Bronchial smooth muscle cell (primary cell): ENCODE results near the gene BNIP2. TPM values are rescaled to one million over a fixed set of nuclear protein-coding genes. Genes with fewer than 3 reads are reported as not detected.

ENCODE experiments used
- total RNA-seq: library from RNA; depleted of rRNA; stranded (reverse); fragments of >200 nt; gene quantifications from 2 replicates; pipeline ENCODE4 v1.2.1, GENCODE V29; 2014

The BNIP2 gene, protein sequence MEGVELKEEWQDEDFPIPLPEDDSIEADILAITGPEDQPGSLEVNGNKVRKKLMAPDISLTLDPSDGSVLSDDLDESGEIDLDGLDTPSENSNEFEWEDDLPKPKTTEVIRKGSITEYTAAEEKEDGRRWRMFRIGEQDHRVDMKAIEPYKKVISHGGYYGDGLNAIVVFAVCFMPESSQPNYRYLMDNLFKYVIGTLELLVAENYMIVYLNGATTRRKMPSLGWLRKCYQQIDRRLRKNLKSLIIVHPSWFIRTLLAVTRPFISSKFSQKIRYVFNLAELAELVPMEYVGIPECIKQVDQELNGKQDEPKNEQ
- total RNA-seq: 54.1 and 70.0 TPM in 2 replicates

GRCh38 chr15:59688782-59689625 lies at the start of gene BNIP2:
BNIP2 (minus strand) TSS chr15:59689320; CDS start chr15:59682457, 6,863 bp downstream.

GRCh38 chr15:59656897-59657634 lies 32.1 kb downstream of the BNIP2 start, which contains the start of gene GTF2A2:
GTF2A2 (minus strand) TSS chr15:59657515; CDS start chr15:59652277, 5,238 bp downstream.

DNA sequence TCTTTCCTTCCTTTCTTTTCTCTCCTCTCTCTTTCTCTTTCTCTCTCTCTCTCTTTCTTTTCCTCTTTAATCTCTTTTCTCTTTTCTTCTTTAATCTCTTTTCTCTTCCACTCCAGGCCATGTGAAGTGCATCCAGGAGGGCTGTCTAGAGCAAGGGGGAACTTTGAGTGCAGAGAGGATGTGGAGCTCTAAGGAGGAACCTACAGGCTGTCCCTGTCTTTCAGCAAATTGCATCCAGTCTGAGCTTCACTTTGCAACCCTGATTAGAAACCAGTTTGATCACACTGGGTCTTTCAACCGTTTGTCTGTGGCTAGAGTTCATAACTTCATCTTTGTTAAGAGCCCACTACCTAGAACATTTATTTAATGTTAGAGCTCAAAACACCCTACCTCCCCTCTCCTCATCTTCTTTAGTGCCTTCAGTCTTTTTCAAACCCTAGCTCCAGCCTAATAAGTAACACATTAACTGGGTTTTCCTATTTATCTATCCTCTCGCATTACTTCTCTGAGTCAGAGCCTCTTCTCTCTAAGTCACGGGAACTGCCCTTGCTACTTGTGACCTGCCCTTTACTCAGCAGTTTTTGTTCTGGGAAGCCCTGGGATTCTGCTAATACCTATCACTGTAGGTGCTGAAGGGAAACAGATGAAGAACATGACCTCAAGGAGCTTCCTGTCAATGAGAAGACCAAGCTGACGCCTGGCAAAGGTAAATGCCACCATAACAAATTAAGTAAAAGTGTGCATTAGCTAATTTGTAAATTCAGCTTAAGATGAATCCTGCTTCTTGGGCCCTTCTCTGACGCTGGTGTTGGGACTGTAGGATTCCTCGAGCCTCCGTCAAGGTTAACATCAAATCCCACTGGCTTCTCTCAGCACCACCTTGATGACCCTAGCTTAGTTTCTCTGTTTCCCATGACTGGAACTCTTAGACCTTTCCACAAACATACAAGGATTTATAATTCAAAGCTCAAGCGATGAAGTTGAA lies 77.6 kb downstream of the BNIP2 start, which contains the start of gene GCNT3:
Gene GCNT3, plus strand, starts transcription at position 508 of the 985 bp plus-strand sequence. CDS start 6,456 bp downstream, outside the sequence.

Other genes starting within 250 kb of the BNIP2 start
- gene GCNT3, start 77.5 kb downstream of the BNIP2 start, total RNA-seq: 0.26 and 0.47 TPM in 2 replicates
- 19.2 and 24.1 TPM in 2 replicates for gene GTF2A2, start 31.8 kb downstream of the BNIP2 start, total RNA-seq